Measurements from ENCODE around the gene TDRD9. TPM values are rescaled to one million over a fixed set of nuclear protein-coding genes. Genes with fewer than 3 reads are reported as not detected.

Gene TDRD9
- total and polyA plus RNA-seq, 2 of the 4 experiments (the other 2 are of a cell fraction), result 0.07 to 0.18 TPM

- no peaks in the 10 kb centered on the region for H3K9me3 ChIP-seq (ENCODE audit: control insufficient read depth, insufficient read depth, low read length)
- TF ChIP-seq NFE2L2 (IDR thresholded peaks at IDR 0.05; ENCODE audit: low read depth, low read length) (no peak), CTCF (conservative IDR thresholded peaks at IDR 0.05; ENCODE audit: low read depth, low read length) (no peak), MAFK (IDR thresholded peaks at IDR 0.05; ENCODE audit: low read depth, low read length) (no peak)
Measured at GRCh38 chr14:104062281-104062680, 134.0 kb downstream of the TDRD9 start.

More at GRCh38 chr14:104062281-104062680, 134.0 kb downstream of the TDRD9 start:
- H4K20me1 ChIP-seq (ENCODE audit: insufficient read depth, low read length), result no peaks in the 10 kb centered on the region
- H2BK20ac ChIP-seq (ENCODE audit: low read depth, low read length), result no peak overlapping the region
- no CpG with 5 or more reads among the region's 1 CpG for WGBS, 2 experiments (ENCODE audit: extremely low coverage in 2 of 2, insufficient read length in 1 of 2)
- H2AK5ac ChIP-seq (ENCODE audit: low read depth, low read length), result no peak overlapping the region
- no peak overlapping the region for H2BK15ac ChIP-seq (ENCODE audit: low read depth, low read length)
- H2BK5ac ChIP-seq (ENCODE audit: low read depth, low read length, poor library complexity, severe bottlenecking), result no peak overlapping the region
- no peaks in the 10 kb centered on the region for H3K27me3 ChIP-seq (ENCODE audit: control insufficient read depth, insufficient read depth, low read length)
- H4K5ac ChIP-seq (ENCODE audit: low read depth, low read length), result no peak overlapping the region
- intact Hi-C loops (cut with micrococcal nuclease), result no loop called here
- H3K4me1 ChIP-seq (ENCODE audit: control insufficient read depth, insufficient read depth, low read length), result no peaks in the 10 kb centered on the region
- no peaks in the 10 kb centered on the region for H3K9me1 ChIP-seq (ENCODE audit: insufficient read depth, low read length)
- no peak overlapping the region for H4K8ac ChIP-seq (ENCODE audit: low read depth in 2 of 2, low read length in 2 of 2)
- no peak overlapping the region for H3K9ac ChIP-seq (ENCODE audit: low read depth, low read length)
- no TSS peak for BruUV-seq (replicated peaks)
- H3K14ac ChIP-seq (replicated peaks; ENCODE audit: low read depth, low read length), result no peak overlapping the region
- H3K23ac ChIP-seq (ENCODE audit: low read depth, low read length), result no peak overlapping the region
- H3K4me2 ChIP-seq (ENCODE audit: low read depth, low read length), result no peak overlapping the region
- DNase-seq, result no peak
- H3K36me3 ChIP-seq (ENCODE audit: control insufficient read depth, insufficient read depth, low read length), result no peaks in the 10 kb centered on the region
- no peaks in the 10 kb centered on the region for H3K79me1 ChIP-seq (ENCODE audit: low read depth in 1 of 2, low read length in 2 of 2)
- dilution Hi-C loops (cut with HindIII; ENCODE audit: low sequenced_read_pairs, unreplicated experiment), result no loop called here
- no peak overlapping the region for H4K91ac ChIP-seq (ENCODE audit: insufficient read depth, low read depth, low read length)
- ChIA-PET POLR2A (ENCODE audit: unreplicated experiment) (no interaction called here), CTCF (interaction anchor here (1.6 kb wide), 1 partner anchor 15 kb away, joined by 3 read pairs; no protein-coding TSS in a partner anchor)
- H2AFZ ChIP-seq (replicated peaks; ENCODE audit: low read length, poor library complexity), result no peak overlapping the region
- H3K4me3 ChIP-seq (ENCODE audit: insufficient read depth, low read depth, low read length), result no peak overlapping the region
- no peak for ATAC-seq (ENCODE audit: low read depth)
- H2BK120ac ChIP-seq (ENCODE audit: low read depth, low read length), result no peak overlapping the region
- H3K4ac ChIP-seq (ENCODE audit: low read depth, low read length), result no peak overlapping the region
- in situ Hi-C loops (cut with MboI; ENCODE audit: low sequenced_read_pairs), result no loop called here
- no peak overlapping the region for H2AK9ac ChIP-seq (replicated peaks; ENCODE audit: low read depth, low read length, poor library complexity)
- no peak overlapping the region for H3K27ac ChIP-seq (ENCODE audit: insufficient read depth, low read length)
- no peak overlapping the region for H3K56ac ChIP-seq (ENCODE audit: extremely low read depth, insufficient read depth, low read length)
- no peak overlapping the region for H3K18ac ChIP-seq (ENCODE audit: low read depth, low read length)

All from IMR-90 (cell line).